Effector memory CD4-positive, alpha-beta T cell (primary cell): ENCODE data around the gene OBSCN.
"Not testable (repeated sequence)": the region's sequence is repeated elsewhere in the genome, so short reads cannot be mapped to it uniquely, and the experiment has no call there.

Source experiments
- DNase-seq, 3 donors: peaks; one replicate each; pipeline ENCODE4 v3.0.0-alpha.2; 2020
- H3K27ac ChIP-seq: 2 replicates; pipeline ENCODE4 v1.7.0; 2013; ENCODE audit warnings: mild to moderate bottlenecking, low read length, moderate library complexity; ENCODE audit not compliant: insufficient read depth, poor library complexity, severe bottlenecking
- H3K27me3 ChIP-seq: replicated peaks from 2 replicates; pipeline ENCODE4 v1.7.0; 2013; ENCODE audit warnings: mild to moderate bottlenecking, low read length; ENCODE audit not compliant: insufficient read depth, control insufficient read depth, poor library complexity, severe bottlenecking
- H3K36me3 ChIP-seq: 2 replicates; pipeline ENCODE4 v1.7.0; 2013; ENCODE audit warnings: mild to moderate bottlenecking, low read length, moderate library complexity; ENCODE audit not compliant: control insufficient read depth, insufficient read depth
- H3K4me1 ChIP-seq: 2 replicates; pipeline ENCODE4 v1.7.0; 2013; ENCODE audit warnings: low read length, mild to moderate bottlenecking; ENCODE audit not compliant: control insufficient read depth, insufficient read depth, poor library complexity, severe bottlenecking
- H3K4me3 ChIP-seq: 2 replicates; pipeline ENCODE4 v1.7.0; 2013; ENCODE audit warnings: low read length, low read depth, mild to moderate bottlenecking; ENCODE audit not compliant: insufficient read depth, poor library complexity, severe bottlenecking
- H3K9me3 ChIP-seq: 2 replicates; pipeline ENCODE4 v1.7.0; 2013; ENCODE audit warnings: mild to moderate bottlenecking, low read length, moderate library complexity; ENCODE audit not compliant: control insufficient read depth

The OBSCN gene

GRCh38 chr1:228233136-228233535 is 25.3 kb downstream of the OBSCN start:
- no peaks in the 10 kb centered on the region for H3K9me3 ChIP-seq
- no peak overlapping the region for H3K4me3 ChIP-seq
- H3K27ac ChIP-seq: no peak overlapping the region
- no peaks in the 10 kb centered on the region for H3K4me1 ChIP-seq
- no peaks in the 10 kb centered on the region for H3K27me3 ChIP-seq
- DNase-seq: no peak
- peaks cover 17% of the 10 kb centered on the region for H3K36me3 ChIP-seq

GRCh38 chr1:228234921-228235320 is 27.1 kb downstream of the OBSCN start:
- no peak overlapping the region for H3K4me3 ChIP-seq
- no peaks in the 10 kb centered on the region for H3K27me3 ChIP-seq
- no peak for DNase-seq
- no peak overlapping the region for H3K27ac ChIP-seq
- H3K36me3 ChIP-seq: peaks cover 20% of the 10 kb centered on the region
- no peaks in the 10 kb centered on the region for H3K4me1 ChIP-seq
- no peaks in the 10 kb centered on the region for H3K9me3 ChIP-seq

- no peaks in the 10 kb centered on the region for H3K27me3 ChIP-seq
- H3K27ac ChIP-seq: no peak overlapping the region
- no peak for DNase-seq
- H3K36me3 ChIP-seq: peaks cover 12% of the 10 kb centered on the region
- H3K9me3 ChIP-seq: no peaks in the 10 kb centered on the region
- no peak overlapping the region for H3K4me3 ChIP-seq
- no peaks in the 10 kb centered on the region for H3K4me1 ChIP-seq
These were observed 28.9 kb downstream of the OBSCN start for GRCh38 chr1:228236744-228237143.

GRCh38 chr1:228238007-228238406 is 30.2 kb downstream of the OBSCN start:
- H3K9me3 ChIP-seq: no peaks in the 10 kb centered on the region

GRCh38 chr1:228238461-228238860 is 30.6 kb downstream of the OBSCN start:
- peaks cover 12% of the 10 kb centered on the region for H3K36me3 ChIP-seq
- no peaks in the 10 kb centered on the region for H3K4me1 ChIP-seq
- no peak for DNase-seq
- no peak overlapping the region for H3K27ac ChIP-seq
- H3K9me3 ChIP-seq: no peaks in the 10 kb centered on the region
- no peak overlapping the region for H3K4me3 ChIP-seq
- H3K27me3 ChIP-seq: no peaks in the 10 kb centered on the region

More at GRCh38 chr1:228238007-228238406, 30.2 kb downstream of the OBSCN start:
- Histone ChIP-seq H3K4me3 (no peak overlapping the region), H3K36me3 (peaks cover 11% of the 10 kb centered on the region), H3K4me1 (no peaks in the 10 kb centered on the region), H3K27ac (no peak overlapping the region), H3K27me3 (no peaks in the 10 kb centered on the region)
- no peak for DNase-seq

- Histone ChIP-seq H3K36me3 (peaks cover 31% of the 10 kb centered on the region), H3K4me1 (no peaks in the 10 kb centered on the region), H3K9me3 (peaks cover 7% of the 10 kb centered on the region), H3K4me3 (no peak overlapping the region), H3K27ac (no peak overlapping the region), H3K27me3 (no peaks in the 10 kb centered on the region)
- DNase-seq: no peak
These were observed 32.8 kb downstream of the OBSCN start for GRCh38 chr1:228240411-228241240.

GRCh38 chr1:228241259-228241658 is 33.4 kb downstream of the OBSCN start:
- Histone ChIP-seq H3K36me3 (peaks cover 37% of the 10 kb centered on the region), H3K9me3 (peaks cover 7% of the 10 kb centered on the region), H3K27me3 (no peaks in the 10 kb centered on the region)

GRCh38 chr1:228242409-228242808 is 34.6 kb downstream of the OBSCN start:
- no peaks in the 10 kb centered on the region for H3K27me3 ChIP-seq
- H3K36me3 ChIP-seq: peaks cover 49% of the 10 kb centered on the region
- no peak overlapping the region for H3K4me3 ChIP-seq
- DNase-seq: no peak
- H3K27ac ChIP-seq: no peak overlapping the region
- H3K4me1 ChIP-seq: no peaks in the 10 kb centered on the region
- peaks cover 7% of the 10 kb centered on the region for H3K9me3 ChIP-seq

More at GRCh38 chr1:228241259-228241658, 33.4 kb downstream of the OBSCN start:
- DNase-seq: no peak
- Histone ChIP-seq H3K4me1 (no peaks in the 10 kb centered on the region), H3K4me3 (no peak overlapping the region), H3K27ac (no peak overlapping the region)

GRCh38 chr1:228243093-228243492 is 35.2 kb downstream of the OBSCN start:
- H3K27ac ChIP-seq: no peak overlapping the region
- H3K4me3 ChIP-seq: no peak overlapping the region
- H3K27me3 ChIP-seq: no peaks in the 10 kb centered on the region
- H3K36me3 ChIP-seq: peaks cover 50% of the 10 kb centered on the region
- no peaks in the 10 kb centered on the region for H3K4me1 ChIP-seq
- peaks cover 7% of the 10 kb centered on the region for H3K9me3 ChIP-seq
- DNase-seq: no peak

- not testable (repeated sequence) for H3K9me3 ChIP-seq, H3K4me3 ChIP-seq, DNase-seq, H3K27me3 ChIP-seq, H3K27ac ChIP-seq, H3K4me1 ChIP-seq
- peaks cover 50% of the 10 kb centered on the region for H3K36me3 ChIP-seq
These were observed 36.1 kb downstream of the OBSCN start for GRCh38 chr1:228243989-228244388.
